ENCODE data around the gene GRIPAP1.
"Not testable (repeated sequence)": the region's sequence is repeated elsewhere in the genome, so short reads cannot be mapped to it uniquely, and the experiment has no call there.

Gene GRIPAP1

DNA sequence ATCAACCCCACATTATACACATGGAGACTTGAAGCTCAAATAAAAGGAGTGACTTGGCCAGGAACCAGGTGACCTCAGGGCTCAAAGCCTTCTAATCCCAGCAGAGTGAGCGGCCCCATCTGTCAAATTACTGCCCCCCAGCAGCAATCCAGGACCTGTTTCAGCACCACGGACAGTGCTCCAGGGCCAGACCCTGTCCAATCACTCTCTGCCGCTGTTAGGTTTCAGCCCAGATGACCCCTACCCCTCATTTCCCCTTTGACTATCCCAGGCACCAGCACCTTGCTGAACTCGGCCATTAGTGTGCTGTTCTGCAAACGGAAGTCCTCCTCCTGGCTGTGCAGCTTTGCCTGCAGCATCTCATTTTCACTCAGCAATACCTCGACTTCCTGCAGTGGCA, 5.1 kb downstream of the GRIPAP1 start:
- DNase-seq (ENCODE audit: low spot score) = no peak

- DNase-seq (ENCODE audit: low spot score) = no peak
Measured at GRCh38 chrX:48992341-48992740, 9.7 kb downstream of the GRIPAP1 start.

GRCh38 chrX:48989483-48989882, 12.6 kb downstream of the GRIPAP1 start:
- no peak for DNase-seq (ENCODE audit: low spot score)

DNA sequence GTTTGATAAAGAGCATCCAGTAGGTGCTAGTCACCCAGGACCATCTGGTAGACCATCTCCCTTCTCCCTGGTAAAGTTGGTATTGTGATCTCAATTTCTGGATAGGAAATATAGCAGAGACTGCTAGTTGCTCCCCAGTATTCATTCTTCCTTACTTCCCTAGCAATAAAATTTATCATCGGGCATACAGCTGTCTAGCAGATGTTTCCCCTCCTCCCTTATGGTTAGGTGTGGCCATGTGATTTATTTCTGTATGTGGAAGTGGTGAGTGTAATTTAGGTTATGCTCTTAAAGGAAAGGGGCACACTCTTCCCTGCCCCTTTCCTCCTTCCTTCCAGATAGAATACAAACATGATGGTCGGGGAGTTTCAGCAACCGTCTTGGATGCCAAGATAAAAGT, 18.2 kb downstream of the GRIPAP1 start:
- DNase-seq (ENCODE audit: low spot score) = no peak

GRCh38 chrX:48983081-48983480, 19.0 kb downstream of the GRIPAP1 start:
- no peak for DNase-seq (ENCODE audit: low spot score)

DNA sequence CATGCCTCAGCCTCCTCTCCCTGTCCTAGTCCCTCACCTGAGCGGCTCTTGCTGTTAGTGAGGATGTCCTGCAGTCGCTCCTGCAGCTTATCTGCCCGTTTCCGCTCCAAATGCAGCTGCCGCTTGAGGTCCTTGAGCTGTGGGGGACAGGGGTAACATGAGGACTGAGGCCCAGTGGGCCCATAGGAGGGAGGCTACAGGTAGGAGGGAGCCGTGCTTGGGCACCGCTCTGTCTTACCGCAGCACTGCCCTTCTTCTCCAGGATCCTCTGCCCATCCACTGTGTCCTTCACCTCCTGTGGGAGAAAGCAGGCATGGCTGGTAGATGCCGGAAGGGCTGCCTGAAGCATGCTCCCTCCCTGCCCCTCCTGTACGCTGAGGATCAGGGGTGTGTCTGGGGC, 20.9 kb downstream of the GRIPAP1 start:
- no peak for DNase-seq (ENCODE audit: low spot score)

GRCh38 chrX:48980341-48980740, 21.7 kb downstream of the GRIPAP1 start:
- DNase-seq (ENCODE audit: low spot score) = not testable (repeated sequence)

- no peak for DNase-seq (ENCODE audit: low spot score)
Measured at GRCh38 chrX:48978226-48978625, 23.8 kb downstream of the GRIPAP1 start.

GRCh38 chrX:48976086-48976485, 26.0 kb downstream of the GRIPAP1 start:
- DNase-seq (ENCODE audit: low spot score) = no peak

GRCh38 chrX:48975541-48975940, 26.5 kb downstream of the GRIPAP1 start:
- DNase-seq (ENCODE audit: low spot score) = no peak

- no peak for DNase-seq (ENCODE audit: low spot score)
Measured at GRCh38 chrX:48975041-48975440, 27.0 kb downstream of the GRIPAP1 start.

DNA sequence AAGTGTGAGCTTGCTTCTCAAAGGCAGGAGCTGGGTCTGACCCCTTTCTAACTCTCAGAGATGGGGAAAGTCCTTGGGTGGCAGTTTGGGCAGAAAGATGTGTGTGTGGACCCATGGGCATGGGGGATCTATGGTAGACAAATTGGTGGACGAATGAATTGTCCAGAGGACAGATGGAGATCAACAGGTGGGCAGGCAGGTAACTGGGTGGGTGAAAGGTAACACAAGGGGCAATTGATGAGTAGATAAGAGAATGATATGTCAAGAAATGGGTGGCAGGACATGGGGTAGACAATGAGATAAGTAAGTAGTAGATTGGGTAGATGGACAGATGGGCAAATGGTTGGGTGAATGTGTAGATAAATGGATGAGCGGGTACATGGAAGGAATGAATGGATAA, 27.5 kb downstream of the GRIPAP1 start:
- no peak for DNase-seq (ENCODE audit: low spot score)

GRCh38 chrX:48974033-48974432, 28.0 kb downstream of the GRIPAP1 start:
- no peak for DNase-seq (ENCODE audit: low spot score)

GRCh38 chrX:48972220-48973164, 29.6 kb downstream of the GRIPAP1 start:
- peak; percentile 76 for DNase-seq (ENCODE audit: low spot score)

DNA sequence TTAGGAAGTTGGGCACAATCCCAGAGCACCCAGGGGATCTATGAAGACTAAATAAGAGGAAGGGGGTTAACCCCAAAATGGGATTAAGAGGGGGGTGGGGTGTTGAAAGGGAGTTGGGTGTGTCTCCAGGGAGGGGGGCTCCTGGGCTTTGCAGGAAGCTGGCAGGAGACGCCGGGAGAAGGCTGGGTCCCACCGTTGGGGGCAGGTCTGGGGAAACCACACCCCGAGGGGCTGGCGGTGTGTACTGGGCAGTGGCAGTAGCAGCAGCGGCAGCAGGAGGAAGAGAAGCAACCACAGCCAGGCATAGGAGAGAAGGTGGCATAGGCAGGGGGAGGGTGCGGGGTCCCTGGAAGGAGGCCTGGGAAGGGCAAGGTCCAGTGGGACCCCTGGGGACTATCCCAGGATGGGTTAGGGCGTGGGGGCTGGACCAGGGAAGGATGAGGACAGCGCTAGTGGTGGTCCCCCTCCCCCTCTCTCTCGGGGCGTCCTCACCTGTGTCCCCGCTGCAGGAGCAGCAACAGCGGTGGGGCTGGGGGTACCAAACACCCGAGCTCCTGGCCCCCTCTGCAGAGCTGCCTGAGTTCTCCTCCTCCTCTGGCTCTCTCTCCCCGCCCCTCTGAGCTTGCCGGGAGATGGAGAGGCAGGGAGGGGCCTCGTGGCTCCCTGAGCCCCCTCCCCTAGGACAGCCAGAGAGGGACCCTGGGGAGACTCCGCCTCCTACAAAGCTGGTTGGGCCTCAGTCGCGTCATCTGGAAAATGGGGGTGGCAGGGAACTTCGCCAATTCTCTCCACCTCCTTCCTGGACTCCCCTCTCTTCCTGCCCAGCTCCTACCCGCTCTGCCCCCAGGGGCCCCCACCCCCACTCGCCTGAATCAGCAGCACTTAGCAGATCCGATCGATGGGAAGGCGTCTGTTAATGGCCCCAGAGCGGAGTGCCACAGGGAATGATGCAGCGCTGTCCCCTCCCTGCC, 30.5 kb downstream of the GRIPAP1 start, which contains the start of gene KCND1:
TSS of gene KCND1 (minus strand) at position 596 of the 971 bp plus-strand sequence. CDS start 1,573 bp downstream, outside the sequence.
- DNase-seq (ENCODE audit: low spot score) = peak; percentile 8

- no peak for DNase-seq (ENCODE audit: low spot score)
Measured at GRCh38 chrX:48969471-48969870, 32.6 kb downstream of the GRIPAP1 start.

DNA sequence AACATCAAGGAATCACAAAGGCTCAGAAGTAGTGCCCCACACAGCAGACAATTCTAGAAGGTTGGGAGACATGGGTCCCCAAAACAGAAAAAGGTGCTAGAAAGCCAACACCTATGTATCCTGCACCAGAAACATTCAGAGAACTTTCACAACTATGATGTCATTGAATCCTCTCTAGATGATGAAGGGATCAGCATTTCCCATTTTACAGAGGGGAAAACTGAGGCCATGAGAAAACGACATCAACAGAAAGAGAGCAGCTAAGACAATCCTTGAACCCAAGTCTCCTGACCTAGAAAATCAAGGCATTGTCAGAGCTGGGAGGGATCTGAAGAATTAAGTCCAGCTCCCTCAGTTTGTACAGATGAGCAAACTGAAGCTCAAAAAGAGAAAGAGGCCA, 33.7 kb downstream of the GRIPAP1 start:
- DNase-seq (ENCODE audit: low spot score) = no peak

DNA sequence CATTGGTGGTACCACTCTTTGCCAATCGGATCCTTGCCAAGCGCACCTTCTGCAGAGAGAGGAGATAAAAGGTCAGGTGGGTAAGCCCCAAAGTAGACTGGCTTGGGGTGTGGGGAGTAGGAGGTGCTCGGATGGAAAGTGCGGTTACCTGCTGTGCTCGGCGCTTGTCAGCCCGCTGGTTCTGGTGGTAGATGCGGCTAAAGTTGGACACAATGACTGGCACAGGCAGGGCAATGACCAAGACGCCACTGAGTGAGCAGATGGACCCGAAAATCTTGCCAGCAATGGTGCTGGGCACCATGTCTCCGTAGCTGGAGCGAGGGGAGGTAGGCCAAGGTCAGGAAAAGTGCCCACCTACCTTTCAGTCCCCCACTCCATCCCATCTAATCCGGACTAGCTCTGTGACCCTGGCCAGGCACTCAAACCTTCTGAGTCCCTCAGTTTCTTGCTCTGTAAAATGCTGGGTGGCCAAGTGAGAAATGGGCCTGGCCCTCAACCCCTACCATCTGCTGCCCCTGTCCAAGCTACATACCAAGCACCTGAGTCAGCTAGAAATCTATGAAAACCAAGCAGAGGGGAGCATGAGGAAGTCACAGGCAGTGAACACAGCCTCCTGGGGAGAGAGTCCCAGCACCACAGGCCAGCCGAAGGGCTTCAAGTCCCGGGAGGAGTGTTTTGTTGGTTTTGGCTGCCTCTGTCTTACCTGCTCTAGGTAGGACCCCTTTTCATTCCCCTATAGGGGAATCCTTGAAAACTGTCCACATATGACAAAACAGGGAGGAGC, 35.1 kb downstream of the GRIPAP1 start:
- no peak for DNase-seq (ENCODE audit: low spot score)

GRCh38 chrX:48965959-48966358, 36.1 kb downstream of the GRIPAP1 start:
- no peak for DNase-seq (ENCODE audit: low spot score)

GRCh38 chrX:48961585-48962091, 40.4 kb downstream of the GRIPAP1 start:
- peak; percentile 91 for DNase-seq (ENCODE audit: low spot score)

DNA sequence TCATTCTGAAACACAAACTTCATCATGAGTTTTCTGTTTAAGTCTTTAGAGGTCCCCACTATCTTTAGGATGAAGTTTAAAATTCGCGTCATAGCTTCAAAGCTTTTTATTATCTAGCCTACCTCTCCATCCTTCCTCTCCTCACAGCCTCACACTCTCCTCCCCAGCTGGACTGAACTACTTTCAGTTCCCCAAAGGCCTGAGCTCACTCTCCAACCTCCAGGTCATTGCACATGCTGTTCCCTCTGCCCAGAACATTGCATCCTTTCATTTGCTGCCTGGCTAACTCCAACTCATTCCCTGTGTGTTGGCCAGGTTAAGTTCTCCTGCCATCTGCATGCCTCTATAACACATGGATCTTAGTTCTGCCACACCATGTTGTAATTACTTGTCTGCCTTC, 41.8 kb downstream of the GRIPAP1 start:
- DNase-seq (ENCODE audit: low spot score) = peak; percentile 39
